SH-SY5Y (cell line): ENCODE data around the gene TMEM252.

ENCODE experiments used
- GATA2 ChIP-seq: IDR thresholded peaks from 2 replicates; pipeline ENCODE4 v1.6.1; 2011; ENCODE audit warnings: mild to moderate bottlenecking, low read depth, low read length
- GATA3 ChIP-seq: IDR thresholded peaks from 2 replicates; pipeline ENCODE4 v1.6.1; 2011; ENCODE audit warnings: low read depth, mild to moderate bottlenecking, low read length, moderate library complexity

- TF ChIP-seq GATA3 (no peak), GATA2 (no peak)
Measured at GRCh38 chr9:68489646-68490045, 51.0 kb downstream of the TMEM252 start.
